GM23248 (cell line): Measurements from ENCODE around the gene SETD2. TPM values are rescaled to one million over a fixed set of nuclear protein-coding genes. Genes with fewer than 3 reads are reported as not detected.
"Not testable (repeated sequence)": the region's sequence is repeated elsewhere in the genome, so short reads cannot be mapped to it uniquely, and the experiment has no call there.

ENCODE experiments used
- DNase-seq: peaks from one replicate; pipeline ENCODE4 v3.0.0-alpha.2; 2015
- H2AFZ ChIP-seq: fragments of 200-600 bp; sonication (generic); 2 replicates; pipeline ENCODE4 v1.6.1; 2016; ENCODE audit warnings: antibody characterized with exemption
- H3F3A ChIP-seq: fragments of 200-600 bp; sonication (generic); 2 replicates; pipeline ENCODE4 v1.6.1; 2016; ENCODE audit warnings: mild to moderate bottlenecking, antibody characterized with exemption, mixed run types; ENCODE audit not compliant: insufficient read depth
- H3K27ac ChIP-seq: fragments of 200-600 bp; sonication (generic); 2 replicates; pipeline ENCODE4 v1.5.1; 2016; ENCODE audit warnings: mild to moderate bottlenecking
- H3K27me3 ChIP-seq: fragments of 200-600 bp; sonication (generic); replicated peaks from 2 replicates; pipeline ENCODE4 v1.6.1; 2016; ENCODE audit warnings: mild to moderate bottlenecking; ENCODE audit not compliant: insufficient read depth
- H3K36me3 ChIP-seq: fragments of 200-600 bp; sonication (generic); 2 replicates; pipeline ENCODE4 v1.6.1; 2016; ENCODE audit warnings: low read depth, mild to moderate bottlenecking
- H3K4me1 ChIP-seq: fragments of 200-600 bp; sonication (generic); 2 replicates; pipeline ENCODE4 v1.6.1; 2016; ENCODE audit warnings: mild to moderate bottlenecking; ENCODE audit not compliant: insufficient read depth
- H3K4me2 ChIP-seq: fragments of 200-600 bp; sonication (generic); one replicate; pipeline ENCODE4 v1.6.1; 2016; ENCODE audit warnings: mild to moderate bottlenecking; ENCODE audit not compliant: unreplicated experiment
- H3K4me3 ChIP-seq: fragments of 200-600 bp; sonication (generic); 2 replicates; pipeline ENCODE4 v1.5.1; 2016; ENCODE audit warnings: mild to moderate bottlenecking
- H3K79me2 ChIP-seq: fragments of 200-600 bp; sonication (generic); 2 replicates; pipeline ENCODE4 v1.6.1; 2016; ENCODE audit warnings: mild to moderate bottlenecking; ENCODE audit not compliant: insufficient read depth
- H3K9ac ChIP-seq: fragments of 200-600 bp; sonication (generic); 2 replicates; pipeline ENCODE4 v1.6.1; 2016; ENCODE audit warnings: mild to moderate bottlenecking
- H3K9me2 ChIP-seq: fragments of 200-600 bp; sonication (generic); 2 replicates; pipeline ENCODE4 v1.6.1; 2016; ENCODE audit warnings: mixed run types, mild to moderate bottlenecking, moderate library complexity; ENCODE audit not compliant: insufficient read depth
- H3K9me3 ChIP-seq: fragments of 200-600 bp; sonication (generic); one replicate; pipeline ENCODE4 v1.6.1; 2017; ENCODE audit warnings: low read depth
- H4K20me1 ChIP-seq: fragments of 200-600 bp; sonication (generic); 2 replicates; pipeline ENCODE4 v1.6.0; 2016; ENCODE audit not compliant: insufficient read depth
- EZH2 ChIP-seq: fragments of 200-600 bp; sonication (generic); IDR thresholded peaks from 2 replicates; pipeline ENCODE4 v1.6.1; 2018; ENCODE audit warnings: antibody characterized with exemption, mild to moderate bottlenecking; ENCODE audit not compliant: insufficient read depth, poor library complexity, severe bottlenecking
- EZH2phosphoT487 ChIP-seq: fragments of 200-600 bp; sonication (generic); IDR thresholded peaks from 2 replicates; pipeline ENCODE4 v1.6.1; 2018; ENCODE audit warnings: antibody characterized with exemption, moderate library complexity, mild to moderate bottlenecking, low read depth; ENCODE audit not compliant: insufficient read depth
- WGBS, 2 experiments: methylation state at CpG; one replicate each; pipeline ENCODE4 v1.1.6; 2015 to 2017; ENCODE audit warnings: low lambda C conversion rate in 2 of 2, low coverage in 1 of 2; ENCODE audit errors: missing lambda C conversion rate in 2 of 2; 5-methylcytosine and 5-hydroxymethylcytosine counted together
- in situ Hi-C: fragments of 300-500 bp; cut with MboI; formaldehyde crosslinking; loops from 2 replicates; pipeline ENCODE4 v1.15.0; 2020
- polyA plus RNA-seq: library from polyadenylated mRNA; unstranded; fragments of >200 nt; fragmentation: Nextera tagmentation; extraction: Ambion mirVana; gene quantifications from 2 replicates; pipeline ENCODE4 v1.2.1, GENCODE V29; 2016
- total RNA-seq: library from RNA; depleted of rRNA; stranded (reverse); fragments of >200 nt; shearing (Covaris generic); gene quantifications from 2 replicates; pipeline ENCODE4 v1.2.3, GENCODE V29; 2014; rRNA removed

The SETD2 gene, protein sequence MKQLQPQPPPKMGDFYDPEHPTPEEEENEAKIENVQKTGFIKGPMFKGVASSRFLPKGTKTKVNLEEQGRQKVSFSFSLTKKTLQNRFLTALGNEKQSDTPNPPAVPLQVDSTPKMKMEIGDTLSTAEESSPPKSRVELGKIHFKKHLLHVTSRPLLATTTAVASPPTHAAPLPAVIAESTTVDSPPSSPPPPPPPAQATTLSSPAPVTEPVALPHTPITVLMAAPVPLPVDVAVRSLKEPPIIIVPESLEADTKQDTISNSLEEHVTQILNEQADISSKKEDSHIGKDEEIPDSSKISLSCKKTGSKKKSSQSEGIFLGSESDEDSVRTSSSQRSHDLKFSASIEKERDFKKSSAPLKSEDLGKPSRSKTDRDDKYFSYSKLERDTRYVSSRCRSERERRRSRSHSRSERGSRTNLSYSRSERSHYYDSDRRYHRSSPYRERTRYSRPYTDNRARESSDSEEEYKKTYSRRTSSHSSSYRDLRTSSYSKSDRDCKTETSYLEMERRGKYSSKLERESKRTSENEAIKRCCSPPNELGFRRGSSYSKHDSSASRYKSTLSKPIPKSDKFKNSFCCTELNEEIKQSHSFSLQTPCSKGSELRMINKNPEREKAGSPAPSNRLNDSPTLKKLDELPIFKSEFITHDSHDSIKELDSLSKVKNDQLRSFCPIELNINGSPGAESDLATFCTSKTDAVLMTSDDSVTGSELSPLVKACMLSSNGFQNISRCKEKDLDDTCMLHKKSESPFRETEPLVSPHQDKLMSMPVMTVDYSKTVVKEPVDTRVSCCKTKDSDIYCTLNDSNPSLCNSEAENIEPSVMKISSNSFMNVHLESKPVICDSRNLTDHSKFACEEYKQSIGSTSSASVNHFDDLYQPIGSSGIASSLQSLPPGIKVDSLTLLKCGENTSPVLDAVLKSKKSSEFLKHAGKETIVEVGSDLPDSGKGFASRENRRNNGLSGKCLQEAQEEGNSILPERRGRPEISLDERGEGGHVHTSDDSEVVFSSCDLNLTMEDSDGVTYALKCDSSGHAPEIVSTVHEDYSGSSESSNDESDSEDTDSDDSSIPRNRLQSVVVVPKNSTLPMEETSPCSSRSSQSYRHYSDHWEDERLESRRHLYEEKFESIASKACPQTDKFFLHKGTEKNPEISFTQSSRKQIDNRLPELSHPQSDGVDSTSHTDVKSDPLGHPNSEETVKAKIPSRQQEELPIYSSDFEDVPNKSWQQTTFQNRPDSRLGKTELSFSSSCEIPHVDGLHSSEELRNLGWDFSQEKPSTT (N-terminal part only)
- 17.7 and 24.0 TPM in 2 replicates for total RNA-seq
- 14.9 and 16.2 TPM in 2 replicates for polyA plus RNA-seq

GRCh38 chr3:47164007-47164881 is at the start of gene SETD2:
Gene SETD2 (minus strand): TSS chr3:47164113. CDS start chr3:47163924, 189 bp downstream.
- peak; percentile 97 for DNase-seq
- in situ Hi-C loops, result no loop called here
- Histone ChIP-seq H3K9me2 (no peaks in the 10 kb centered on the region), H3K79me2 (peaks cover 91% of the 10 kb centered on the region), H3K9me3 (no peaks in the 10 kb centered on the region), H3K4me3 (peak within 1 kb of the TSS; percentile 85), H3K27ac (peak within 1 kb of the TSS; percentile 78), H2AFZ (peak within 1 kb of the TSS; percentile 96), H3K4me2 (peak within 1 kb of the TSS; percentile 94), H3K4me1 (peaks cover 32% of the 10 kb centered on the region), H3F3A (peaks cover 25% of the 10 kb centered on the region), H3K9ac (peak within 1 kb of the TSS; percentile 92), H4K20me1 (peaks cover 21% of the 10 kb centered on the region), H3K27me3 (no peaks in the 10 kb centered on the region), H3K36me3 (no peaks in the 10 kb centered on the region)
- no peak for TF ChIP-seq EZH2phosphoT487
- TF ChIP-seq EZH2, result no peak
- 1 to 2% methylated on average over 37 to 74 of the region's 95 CpGs for WGBS, 2 experiments

- Histone ChIP-seq H3K4me1 (no peaks in the 10 kb centered on the region), H3K9me2 (no peaks in the 10 kb centered on the region), H2AFZ (no peak overlapping the region), H3K4me2 (no peak overlapping the region), H3K9me3 (no peaks in the 10 kb centered on the region), H4K20me1 (no peaks in the 10 kb centered on the region), H3K36me3 (no peaks in the 10 kb centered on the region), H3K27ac (no peak overlapping the region), H3K4me3 (no peak overlapping the region), H3K9ac (no peak overlapping the region), H3K27me3 (no peaks in the 10 kb centered on the region), H3F3A (no peaks in the 10 kb centered on the region), H3K79me2 (no peaks in the 10 kb centered on the region)
- WGBS, 2 experiments, result 93 to 94% methylated on average over 3 of the region's 3 CpGs
- in situ Hi-C loops, result no loop called here
- no peak for DNase-seq
- no peak for TF ChIP-seq EZH2
- no peak for TF ChIP-seq EZH2phosphoT487
Observed at GRCh38 chr3:47210863-47211405, 47.0 kb upstream of the SETD2 start.

- in situ Hi-C loops, result not testable (repeated sequence)
Observed at GRCh38 chr3:47206022-47206421, 42.1 kb upstream of the SETD2 start.

More at GRCh38 chr3:47206022-47206421, 42.1 kb upstream of the SETD2 start:
- not testable (repeated sequence) for H4K20me1 ChIP-seq, H3K36me3 ChIP-seq, H3K27ac ChIP-seq, H3K79me2 ChIP-seq, H3K4me1 ChIP-seq, H3K9ac ChIP-seq, H3F3A ChIP-seq, H2AFZ ChIP-seq, H3K4me2 ChIP-seq, DNase-seq, H3K27me3 ChIP-seq, H3K4me3 ChIP-seq, H3K9me2 ChIP-seq, H3K9me3 ChIP-seq
- 87 to 88% methylated on average over 5 of the region's 5 CpGs for WGBS, 2 experiments
